SK-N-SH (cell line): ENCODE data around the gene RCBTB2. TPM values are rescaled to one million over a fixed set of nuclear protein-coding genes. Genes with fewer than 3 reads are reported as not detected.

ENCODE experiments used
- CTCF ChIA-PET: fragments of 300-600, 350-600 bp; formaldehyde crosslinking; extraction: SDS; loops from one replicate; lab custom pipeline; 2021; lab: Yijun Ruan, JAX
- POLR2A ChIA-PET: fragments of 350-600 bp; sonication (Branson Sonifier 250); formaldehyde crosslinking; extraction: SDS; loops from one replicate; lab custom pipeline; 2020; ENCODE audit warnings: antibody characterized with exemption, inconsistent platforms; lab: Yijun Ruan, JAX
- DNase-seq: peaks from one replicate; pipeline ENCODE4 v3.0.0; 2012
- H2AFZ ChIP-seq: fragments of 200-600 bp; sonication (generic); 2 replicates; pipeline ENCODE4 v1.8.1; 2016; ENCODE audit warnings: antibody characterized with exemption, mild to moderate bottlenecking, low read depth
- H3F3A ChIP-seq: fragments of 200-600 bp; sonication (generic); replicated peaks from 2 replicates; pipeline ENCODE3; 2016; ENCODE audit warnings: antibody characterized with exemption, mild to moderate bottlenecking; ENCODE audit not compliant: insufficient read depth
- H3K27ac ChIP-seq, 2 experiments: fragments of 200-500 bp in 1 of 2; fragments of 200-600 bp in 1 of 2; sonication (Bioruptor generic) in 1 of 2; sonication (generic), shearing (Covaris generic) in 1 of 2; 2 replicates each; pipeline versions ENCODE4 v1.5.1 to v1.6.1; 2014 to 2016; ENCODE audit warnings: low read depth in 2 of 2, inconsistent platforms in 1 of 2, low read length in 1 of 2, mild to moderate bottlenecking in 1 of 2, mixed read lengths in 1 of 2
- H3K27me3 ChIP-seq: fragments of 200-600 bp; sonication (generic), shearing (Covaris generic); 2 replicates; pipeline ENCODE4 v1.6.1; 2016; ENCODE audit warnings: mixed run types; ENCODE audit not compliant: insufficient read depth
- H3K36me3 ChIP-seq, 2 experiments: fragments of 200-500 bp in 1 of 2; fragments of 200-600 bp in 1 of 2; sonication (Bioruptor generic) in 1 of 2; sonication (generic) in 1 of 2; replicated peaks in 1 of 2; 2 replicates each; pipeline versions ENCODE3 to v1.5.1; 2014 to 2016; ENCODE audit warnings: low read length in 1 of 2, mild to moderate bottlenecking in 1 of 2; ENCODE audit not compliant: insufficient read depth in 2 of 2, control insufficient read depth in 1 of 2
- H3K4me1 ChIP-seq, 2 experiments: fragments of 200-500 bp in 1 of 2; fragments of 200-600 bp in 1 of 2; sonication (Bioruptor generic) in 1 of 2; sonication (generic), shearing (Covaris generic) in 1 of 2; 2 replicates each; pipeline versions ENCODE4 v1.5.1 to v1.6.1; 2014 to 2016; ENCODE audit warnings: low read depth in 1 of 2, low read length in 1 of 2, mixed run types in 1 of 2; ENCODE audit not compliant: insufficient read depth in 2 of 2, control insufficient read depth in 1 of 2
- H3K4me2 ChIP-seq: fragments of 200-600 bp; sonication (generic), shearing (Covaris generic); 2 replicates; pipeline ENCODE4 v1.6.1; 2017; ENCODE audit warnings: mixed run types
- H3K4me3 ChIP-seq, 2 experiments: fragments of 200-500 bp in 1 of 2; fragments of 200-600 bp in 1 of 2; sonication (Bioruptor generic) in 1 of 2; sonication (generic), shearing (Covaris generic) in 1 of 2; 2 replicates each; pipeline versions ENCODE4 v1.5.1 to v1.8.1; 2014 to 2016; ENCODE audit warnings: low read depth in 2 of 2, inconsistent platforms in 1 of 2, low read length in 1 of 2, mild to moderate bottlenecking in 1 of 2, mixed read lengths in 1 of 2, moderate library complexity in 1 of 2
- H3K79me2 ChIP-seq: fragments of 200-600 bp; sonication (generic); 2 replicates; pipeline ENCODE4 v1.8.1; 2017; ENCODE audit warnings: mild to moderate bottlenecking; ENCODE audit not compliant: insufficient read depth
- H3K9ac ChIP-seq: fragments of 200-600 bp; sonication (generic); 2 replicates; pipeline ENCODE4 v1.6.1; 2017; ENCODE audit warnings: mixed run types
- H3K9me2 ChIP-seq: fragments of 200-600 bp; sonication (generic); 2 replicates; pipeline ENCODE4 v1.6.1; 2017; ENCODE audit warnings: mixed run types
- H3K9me3 ChIP-seq: fragments of 200-600 bp; sonication (generic); 2 replicates; pipeline ENCODE4 v1.6.1; 2017; ENCODE audit warnings: mixed run types, mild to moderate bottlenecking, moderate library complexity
- H4K20me1 ChIP-seq: fragments of 200-600 bp; sonication (generic); 2 replicates; pipeline ENCODE4 v1.6.1; 2017; ENCODE audit warnings: mild to moderate bottlenecking, mixed run types; ENCODE audit not compliant: insufficient read depth
- EP300 ChIP-seq, 2 experiments: IDR thresholded peaks; 2 replicates each; pipeline versions ENCODE4 v1.4.0 to v1.6.1; 2012; ENCODE audit warnings: borderline replicate concordance in 1 of 2, low read depth in 1 of 2, low read length in 1 of 2
- FOXJ3 ChIP-seq: sonication (generic); formaldehyde crosslinking; IDR thresholded peaks from 2 replicates; pipeline ENCODE4 v1.5.1; 2020; ENCODE audit warnings: mild to moderate bottlenecking, missing genetic modification reagents
- NRF1 ChIP-seq: IDR thresholded peaks from 2 replicates; pipeline ENCODE4 v1.6.1; 2012; ENCODE audit warnings: low read depth, mild to moderate bottlenecking, low read length
- PBX3 ChIP-seq: IDR thresholded peaks from 2 replicates; pipeline ENCODE4; 2012
- POLR2AphosphoS5 ChIP-seq: IDR thresholded peaks from 2 replicates; pipeline ENCODE4 v1.6.1; 2012; ENCODE audit warnings: low read depth, low read length
- RCOR1 ChIP-seq: fragments of 150-350 bp; IDR thresholded peaks from 2 replicates; pipeline ENCODE4 v1.6.1; 2017; ENCODE audit warnings: antibody characterized with exemption, low read length
- REST ChIP-seq: IDR thresholded peaks from 2 replicates; pipeline ENCODE4 v1.6.1; 2012; ENCODE audit warnings: mild to moderate bottlenecking, low read depth, low read length, moderate library complexity
- SMC3 ChIP-seq: IDR thresholded peaks from 2 replicates; pipeline ENCODE4 v1.6.1; 2012; ENCODE audit warnings: low read depth, low read length, improper control_type of control experiment
- TAF1 ChIP-seq: IDR thresholded peaks from 2 replicates; pipeline ENCODE4 v1.6.1; 2012; ENCODE audit warnings: low read depth, mild to moderate bottlenecking, low read length, moderate library complexity, borderline replicate concordance
- TCF12 ChIP-seq: IDR thresholded peaks from 2 replicates; pipeline ENCODE4 v1.4.0; 2012
- TEAD4 ChIP-seq: IDR thresholded peaks from 2 replicates; pipeline ENCODE4 v1.4.0; 2012; ENCODE audit warnings: mild to moderate bottlenecking, borderline replicate concordance; ENCODE audit not compliant: insufficient read depth
- USF2 ChIP-seq: fragments of 150-350 bp; IDR thresholded peaks from 2 replicates; pipeline ENCODE4 v1.6.1; 2017; ENCODE audit warnings: antibody characterized with exemption, low read length, low read depth, borderline replicate concordance
- YY1 ChIP-seq: IDR thresholded peaks from 2 replicates; pipeline ENCODE4 v1.4.0; 2012; ENCODE audit warnings: low read depth, mild to moderate bottlenecking
- WGBS: methylation state at CpG from one replicate; pipeline ENCODE4 v1.1.6; 2017; ENCODE audit warnings: low lambda C conversion rate; 5-methylcytosine and 5-hydroxymethylcytosine counted together
- polyA plus RNA-seq, 3 experiments: library from polyadenylated mRNA; depleted of rRNA; stranded (reverse); fragments of >200 nt; gene quantifications; 2 replicates each; pipeline ENCODE4 v1.2.3, GENCODE V29; 2012
- TF ChIP-seq, protein P1 (sequence below): fragments of 200-600 bp; sonication (generic); IDR thresholded peaks from 2 replicates; pipeline ENCODE4 v1.6.1; 2017; ENCODE audit warnings: antibody characterized with exemption, mild to moderate bottlenecking, moderate library complexity

Gene RCBTB2
- polyA plus RNA-seq, 1 of the 3 experiments (the other 2 are of a cell fraction): 2.8 TPM

DNA sequence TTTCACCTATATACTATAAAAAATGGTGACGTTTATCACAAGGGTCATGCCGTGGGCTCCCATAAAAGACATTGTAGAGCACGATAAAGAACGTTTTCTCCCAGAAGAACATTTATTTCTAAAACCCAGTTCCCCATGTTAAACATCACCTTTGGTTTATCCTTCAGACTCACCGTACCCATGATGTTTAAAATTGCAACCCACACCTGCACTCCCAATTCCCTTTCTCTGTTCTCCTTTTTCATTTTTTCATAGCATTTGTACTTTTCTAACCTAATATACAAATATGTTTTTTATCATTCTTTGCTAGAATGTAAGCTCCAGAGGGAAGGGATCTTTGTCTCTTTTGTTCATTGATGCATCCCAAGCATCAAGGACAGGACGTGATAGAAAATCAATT lies 2.0 kb downstream of the RCBTB2 start:
- H3K4me2 ChIP-seq: no peak overlapping the region
- no peak overlapping the region for H3K9ac ChIP-seq
- peaks cover 3% of the 10 kb centered on the region for H3F3A ChIP-seq
- no peak overlapping the region for H3K4me3 ChIP-seq
- H3K27me3 ChIP-seq: no peaks in the 10 kb centered on the region
- TF ChIP-seq FOXJ3 (CRISPR knock-in tag) (no peak), REST (no peak), USF2 (no peak)
- H3K9me2 ChIP-seq: no peaks in the 10 kb centered on the region; the same call in 1 of the 2 replicates
- H2AFZ ChIP-seq: no peak overlapping the region
- DNase-seq: no peak
- peaks cover 0 to 13% of the 10 kb centered on the region in 2 experiments; a peak in 2 of 4 replicates for H3K4me1 ChIP-seq
- peaks cover 0 to 3% of the 10 kb centered on the region in 2 experiments for H3K36me3 ChIP-seq
- no peaks in the 10 kb centered on the region for H3K79me2 ChIP-seq
- ChIA-PET CTCF (interaction anchor here (0.8 to 1.4 kb wide), 2 partner anchors 14 to 238 kb away, joined by 3 read pairs; no protein-coding TSS in a partner anchor), POLR2A (no interaction called here)
- H3K27ac ChIP-seq: no peak overlapping the region
- H3K9me3 ChIP-seq: no peaks in the 10 kb centered on the region
- H4K20me1 ChIP-seq: no peaks in the 10 kb centered on the region
- WGBS: 98% methylated on average over 6 of the region's 6 CpGs

DNA sequence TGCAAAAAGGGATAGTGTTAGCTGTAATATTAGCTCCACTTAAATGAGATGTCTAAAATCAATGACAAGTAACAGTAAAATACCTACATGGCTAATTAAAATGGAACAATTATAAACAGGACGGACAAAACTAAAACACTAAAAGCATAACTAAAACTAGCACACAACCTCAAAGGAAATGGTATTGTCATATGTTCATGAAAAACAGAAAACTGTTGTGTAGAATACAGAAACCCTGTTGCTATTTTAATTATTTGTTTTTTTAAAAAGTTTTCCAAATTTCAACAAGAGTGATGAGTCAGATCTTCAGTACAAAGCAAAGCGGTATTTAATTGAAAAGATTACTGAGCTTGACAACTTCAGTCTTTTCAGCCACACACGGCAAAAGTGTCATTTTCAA lies 4.2 kb downstream of the RCBTB2 start:
- Histone ChIP-seq H3K4me3 (no peak overlapping the region), H3K79me2 (no peaks in the 10 kb centered on the region), H3K27ac (no peak overlapping the region), H3K4me2 (no peak overlapping the region), H3K9me3 (no peaks in the 10 kb centered on the region), H3K9ac (no peak overlapping the region), H2AFZ (no peak overlapping the region), H3K27me3 (no peaks in the 10 kb centered on the region), H3K9me2 (no peaks in the 10 kb centered on the region; the same call in 1 of the 2 replicates), H3F3A (peaks cover 3% of the 10 kb centered on the region), H3K36me3 (peaks cover 0 to 3% of the 10 kb centered on the region in 2 experiments), H3K4me1 (peaks cover 0 to 10% of the 10 kb centered on the region in 2 experiments; a peak in 2 of 4 replicates), H4K20me1 (no peaks in the 10 kb centered on the region)
- TF ChIP-seq TAF1 (no peak), EP300 (IDR thresholded peaks at IDR 0.05; ENCODE audit: borderline replicate concordance in 1 of 2, low read depth in 1 of 2, low read length in 1 of 2) (no peak), PBX3 (no peak), POLR2AphosphoS5 (no peak), YY1 (no peak), RCOR1 (no peak), NRF1 (no peak), TCF12 (no peak), TEAD4 (no peak), SMC3 (no peak)
- TF ChIP-seq, protein P1, sequence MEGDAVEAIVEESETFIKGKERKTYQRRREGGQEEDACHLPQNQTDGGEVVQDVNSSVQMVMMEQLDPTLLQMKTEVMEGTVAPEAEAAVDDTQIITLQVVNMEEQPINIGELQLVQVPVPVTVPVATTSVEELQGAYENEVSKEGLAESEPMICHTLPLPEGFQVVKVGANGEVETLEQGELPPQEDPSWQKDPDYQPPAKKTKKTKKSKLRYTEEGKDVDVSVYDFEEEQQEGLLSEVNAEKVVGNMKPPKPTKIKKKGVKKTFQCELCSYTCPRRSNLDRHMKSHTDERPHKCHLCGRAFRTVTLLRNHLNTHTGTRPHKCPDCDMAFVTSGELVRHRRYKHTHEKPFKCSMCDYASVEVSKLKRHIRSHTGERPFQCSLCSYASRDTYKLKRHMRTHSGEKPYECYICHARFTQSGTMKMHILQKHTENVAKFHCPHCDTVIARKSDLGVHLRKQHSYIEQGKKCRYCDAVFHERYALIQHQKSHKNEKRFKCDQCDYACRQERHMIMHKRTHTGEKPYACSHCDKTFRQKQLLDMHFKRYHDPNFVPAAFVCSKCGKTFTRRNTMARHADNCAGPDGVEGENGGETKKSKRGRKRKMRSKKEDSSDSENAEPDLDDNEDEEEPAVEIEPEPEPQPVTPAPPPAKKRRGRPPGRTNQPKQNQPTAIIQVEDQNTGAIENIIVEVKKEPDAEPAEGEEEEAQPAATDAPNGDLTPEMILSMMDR: no peak
- DNase-seq: no peak
- ChIA-PET POLR2A (no interaction called here), CTCF (interaction anchor here (1.7 kb wide), 1 partner anchor 194 kb away, joined by 3 read pairs; no protein-coding TSS in a partner anchor)
- WGBS: 91% methylated on average over 3 of the region's 3 CpGs
